GM12878 (cell line): ENCODE data around the gene BOLA1.

Source experiments
- CBFB ChIP-seq: IDR thresholded peaks from 2 replicates; pipeline ENCODE4 v1.6.1; 2016; ENCODE audit warnings: antibody characterized with exemption, low read depth
- CHD1 ChIP-seq: IDR thresholded peaks from 2 replicates; pipeline ENCODE4 v1.6.1; 2012; ENCODE audit warnings: low read depth, low read length, improper control_type of control experiment
- EP300 ChIP-seq, 2 experiments: fragments of 150-350 bp in 1 of 2; IDR thresholded peaks; 2 replicates each; pipeline ENCODE4 v1.6.1; 2011 to 2012; ENCODE audit warnings: low read depth in 2 of 2, low read length in 2 of 2, borderline replicate concordance in 1 of 2, improper control_type of control experiment in 1 of 2, inconsistent platforms in 1 of 2; ENCODE audit not compliant: control insufficient read depth in 1 of 2
- IKZF1 ChIP-seq: fragments of 450-650 bp; conservative IDR thresholded peaks from 2 replicates; pipeline ENCODE4 v1.6.1; 2017; ENCODE audit warnings: antibody characterized with exemption, mild to moderate bottlenecking
- IRF4 ChIP-seq: IDR thresholded peaks from 2 replicates; pipeline ENCODE4 v1.6.1; 2011; ENCODE audit warnings: low read depth, low read length
- POLR2A ChIP-seq: IDR thresholded peaks from 2 replicates; pipeline ENCODE4 v1.6.1; 2011; ENCODE audit warnings: low read depth, mild to moderate bottlenecking, low read length
- POLR2AphosphoS5 ChIP-seq: IDR thresholded peaks from 2 replicates; pipeline ENCODE4 v1.6.1; 2011; ENCODE audit warnings: mild to moderate bottlenecking, low read length, inconsistent platforms
- YY1 ChIP-seq: IDR thresholded peaks from 2 replicates; pipeline ENCODE4 v1.6.1; 2011; ENCODE audit warnings: low read depth, mild to moderate bottlenecking, low read length
- ZBED1 ChIP-seq: IDR thresholded peaks from 2 replicates; pipeline ENCODE4 v1.6.1; 2016; ENCODE audit warnings: borderline replicate concordance
- ZSCAN29 ChIP-seq: fragments of 450-650 bp; IDR thresholded peaks from 2 replicates; pipeline ENCODE4 v1.6.1; 2017; ENCODE audit warnings: mild to moderate bottlenecking, moderate library complexity
- ZZZ3 ChIP-seq: IDR thresholded peaks from 2 replicates; pipeline ENCODE4 v1.6.1; 2011; ENCODE audit warnings: low read depth; ENCODE audit not compliant: control insufficient read depth, insufficient read length
- TF ChIP-seq, protein P1 (sequence below), 3 experiments: IDR thresholded peaks in 2 of 3; conservative IDR thresholded peaks in 1 of 3; 2 replicates each; pipeline ENCODE4 v1.5.1; 2011; ENCODE audit warnings: low read depth in 3 of 3, low read length in 3 of 3, mild to moderate bottlenecking in 3 of 3, control low read depth in 2 of 3, moderate library complexity in 2 of 3, inconsistent platforms in 1 of 3, mixed read lengths in 1 of 3; ENCODE audit not compliant: control insufficient read depth in 2 of 3, insufficient read depth in 1 of 3; ENCODE audit errors: extremely low read depth in 1 of 3
- TF ChIP-seq, protein P2 (sequence below): IDR thresholded peaks from 2 replicates; pipeline ENCODE4 v1.6.1; 2012; ENCODE audit warnings: mild to moderate bottlenecking, low read depth, low read length
- TF ChIP-seq, protein P3 (sequence below): IDR thresholded peaks from 2 replicates; pipeline ENCODE4 v1.6.1; 2012; ENCODE audit warnings: low read depth, low read length, improper control_type of control experiment

DNA sequence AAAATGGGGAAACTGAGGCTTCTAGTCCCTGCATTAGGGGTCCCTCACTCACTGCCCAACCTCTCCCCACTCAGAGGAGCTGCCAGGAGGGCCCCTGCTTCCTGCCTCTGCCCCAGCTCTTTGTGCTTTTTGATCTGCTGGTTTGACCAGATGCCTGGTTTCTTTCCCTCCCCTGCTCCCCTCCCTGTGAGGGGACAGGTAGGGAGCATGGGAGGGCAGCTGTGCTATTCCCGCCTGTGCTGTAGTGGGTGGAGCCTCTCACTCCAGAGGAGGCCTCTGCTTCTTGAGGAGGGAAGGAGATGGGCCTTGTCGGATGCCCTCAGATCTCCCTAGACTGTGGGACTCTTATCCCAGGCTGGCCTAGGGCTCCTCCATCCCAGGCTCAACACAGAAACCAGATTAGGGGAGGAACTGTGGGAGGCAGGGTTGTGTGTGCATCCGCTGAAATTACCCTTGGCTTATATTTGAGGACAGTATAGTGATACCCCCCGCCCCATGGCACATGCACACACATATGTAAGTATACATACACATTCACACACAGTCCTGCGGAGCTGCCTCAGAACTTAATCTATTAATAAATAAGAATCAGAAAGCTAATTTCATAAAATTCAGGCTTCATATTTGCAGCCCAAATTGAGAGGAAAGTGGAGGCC lies 4.6 kb downstream of the BOLA1 start:
- TF ChIP-seq, protein P1, sequence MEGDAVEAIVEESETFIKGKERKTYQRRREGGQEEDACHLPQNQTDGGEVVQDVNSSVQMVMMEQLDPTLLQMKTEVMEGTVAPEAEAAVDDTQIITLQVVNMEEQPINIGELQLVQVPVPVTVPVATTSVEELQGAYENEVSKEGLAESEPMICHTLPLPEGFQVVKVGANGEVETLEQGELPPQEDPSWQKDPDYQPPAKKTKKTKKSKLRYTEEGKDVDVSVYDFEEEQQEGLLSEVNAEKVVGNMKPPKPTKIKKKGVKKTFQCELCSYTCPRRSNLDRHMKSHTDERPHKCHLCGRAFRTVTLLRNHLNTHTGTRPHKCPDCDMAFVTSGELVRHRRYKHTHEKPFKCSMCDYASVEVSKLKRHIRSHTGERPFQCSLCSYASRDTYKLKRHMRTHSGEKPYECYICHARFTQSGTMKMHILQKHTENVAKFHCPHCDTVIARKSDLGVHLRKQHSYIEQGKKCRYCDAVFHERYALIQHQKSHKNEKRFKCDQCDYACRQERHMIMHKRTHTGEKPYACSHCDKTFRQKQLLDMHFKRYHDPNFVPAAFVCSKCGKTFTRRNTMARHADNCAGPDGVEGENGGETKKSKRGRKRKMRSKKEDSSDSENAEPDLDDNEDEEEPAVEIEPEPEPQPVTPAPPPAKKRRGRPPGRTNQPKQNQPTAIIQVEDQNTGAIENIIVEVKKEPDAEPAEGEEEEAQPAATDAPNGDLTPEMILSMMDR (IDR thresholded peaks at IDR 0.05 in 2 of 3, conservative IDR thresholded peaks at IDR 0.05 in 1 of 3; ENCODE audit: control insufficient read depth in 2 of 3, extremely low read depth in 1 of 3, insufficient read depth in 1 of 3, low read depth in 3 of 3, low read length in 3 of 3), result no peak
- TF ChIP-seq ZBED1 (no peak), POLR2A (no peak), POLR2AphosphoS5 (no peak), ZSCAN29 (no peak), YY1 (no peak), ZZZ3 (no peak), CBFB (no peak), EP300 (IDR thresholded peaks at IDR 0.05; ENCODE audit: borderline replicate concordance in 1 of 2, control insufficient read depth in 1 of 2, low read depth in 2 of 2, low read length in 2 of 2) (no peak), CHD1 (no peak), IKZF1 (no peak), IRF4 (no peak)
- TF ChIP-seq, protein P2, sequence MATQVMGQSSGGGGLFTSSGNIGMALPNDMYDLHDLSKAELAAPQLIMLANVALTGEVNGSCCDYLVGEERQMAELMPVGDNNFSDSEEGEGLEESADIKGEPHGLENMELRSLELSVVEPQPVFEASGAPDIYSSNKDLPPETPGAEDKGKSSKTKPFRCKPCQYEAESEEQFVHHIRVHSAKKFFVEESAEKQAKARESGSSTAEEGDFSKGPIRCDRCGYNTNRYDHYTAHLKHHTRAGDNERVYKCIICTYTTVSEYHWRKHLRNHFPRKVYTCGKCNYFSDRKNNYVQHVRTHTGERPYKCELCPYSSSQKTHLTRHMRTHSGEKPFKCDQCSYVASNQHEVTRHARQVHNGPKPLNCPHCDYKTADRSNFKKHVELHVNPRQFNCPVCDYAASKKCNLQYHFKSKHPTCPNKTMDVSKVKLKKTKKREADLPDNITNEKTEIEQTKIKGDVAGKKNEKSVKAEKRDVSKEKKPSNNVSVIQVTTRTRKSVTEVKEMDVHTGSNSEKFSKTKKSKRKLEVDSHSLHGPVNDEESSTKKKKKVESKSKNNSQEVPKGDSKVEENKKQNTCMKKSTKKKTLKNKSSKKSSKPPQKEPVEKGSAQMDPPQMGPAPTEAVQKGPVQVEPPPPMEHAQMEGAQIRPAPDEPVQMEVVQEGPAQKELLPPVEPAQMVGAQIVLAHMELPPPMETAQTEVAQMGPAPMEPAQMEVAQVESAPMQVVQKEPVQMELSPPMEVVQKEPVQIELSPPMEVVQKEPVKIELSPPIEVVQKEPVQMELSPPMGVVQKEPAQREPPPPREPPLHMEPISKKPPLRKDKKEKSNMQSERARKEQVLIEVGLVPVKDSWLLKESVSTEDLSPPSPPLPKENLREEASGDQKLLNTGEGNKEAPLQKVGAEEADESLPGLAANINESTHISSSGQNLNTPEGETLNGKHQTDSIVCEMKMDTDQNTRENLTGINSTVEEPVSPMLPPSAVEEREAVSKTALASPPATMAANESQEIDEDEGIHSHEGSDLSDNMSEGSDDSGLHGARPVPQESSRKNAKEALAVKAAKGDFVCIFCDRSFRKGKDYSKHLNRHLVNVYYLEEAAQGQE, result no peak
- TF ChIP-seq, protein P3, sequence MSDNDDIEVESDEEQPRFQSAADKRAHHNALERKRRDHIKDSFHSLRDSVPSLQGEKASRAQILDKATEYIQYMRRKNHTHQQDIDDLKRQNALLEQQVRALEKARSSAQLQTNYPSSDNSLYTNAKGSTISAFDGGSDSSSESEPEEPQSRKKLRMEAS, result no peak
